ENCODE data around the gene YPEL1.

DNA sequence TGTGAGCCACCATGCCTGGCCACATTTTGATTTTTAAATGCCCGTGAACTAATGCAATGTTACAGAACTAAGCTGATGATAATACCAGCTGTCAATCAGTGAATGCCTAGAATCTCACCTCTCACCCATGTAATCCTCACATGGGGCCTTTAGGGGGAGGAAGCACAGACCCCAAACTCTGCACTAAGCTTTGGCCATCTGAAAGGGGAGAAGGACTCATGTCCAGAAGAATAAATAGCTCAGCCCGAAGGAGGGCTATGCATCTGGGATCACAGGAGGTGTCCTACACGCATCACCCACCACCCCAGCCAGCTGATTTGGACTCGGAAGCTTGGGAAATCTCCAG, 36.0 kb upstream of the YPEL1 start:
- TF ChIP-seq MYNN (CRISPR knock-in tag; IDR thresholded peaks at IDR 0.05; ENCODE audit: low read depth): no peak
- TF ChIP-seq, protein P1, sequence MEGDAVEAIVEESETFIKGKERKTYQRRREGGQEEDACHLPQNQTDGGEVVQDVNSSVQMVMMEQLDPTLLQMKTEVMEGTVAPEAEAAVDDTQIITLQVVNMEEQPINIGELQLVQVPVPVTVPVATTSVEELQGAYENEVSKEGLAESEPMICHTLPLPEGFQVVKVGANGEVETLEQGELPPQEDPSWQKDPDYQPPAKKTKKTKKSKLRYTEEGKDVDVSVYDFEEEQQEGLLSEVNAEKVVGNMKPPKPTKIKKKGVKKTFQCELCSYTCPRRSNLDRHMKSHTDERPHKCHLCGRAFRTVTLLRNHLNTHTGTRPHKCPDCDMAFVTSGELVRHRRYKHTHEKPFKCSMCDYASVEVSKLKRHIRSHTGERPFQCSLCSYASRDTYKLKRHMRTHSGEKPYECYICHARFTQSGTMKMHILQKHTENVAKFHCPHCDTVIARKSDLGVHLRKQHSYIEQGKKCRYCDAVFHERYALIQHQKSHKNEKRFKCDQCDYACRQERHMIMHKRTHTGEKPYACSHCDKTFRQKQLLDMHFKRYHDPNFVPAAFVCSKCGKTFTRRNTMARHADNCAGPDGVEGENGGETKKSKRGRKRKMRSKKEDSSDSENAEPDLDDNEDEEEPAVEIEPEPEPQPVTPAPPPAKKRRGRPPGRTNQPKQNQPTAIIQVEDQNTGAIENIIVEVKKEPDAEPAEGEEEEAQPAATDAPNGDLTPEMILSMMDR (CRISPR knock-in tag; IDR thresholded peaks at IDR 0.05): no peak

All from HepG2 (cell line).